Vagina (tissue), 2 donors: Measurements from ENCODE around the gene ASB13. TPM values are rescaled to one million over a fixed set of nuclear protein-coding genes. Genes with fewer than 3 reads are reported as not detected.

Experiments used
- DNase-seq, 2 donors: peaks; one replicate each; pipeline ENCODE4 v3.0.0-alpha.2; 2017; ENCODE audit errors: extremely low spot score in 2 of 2
- H3K27ac ChIP-seq: fragments of 200-600 bp; sonication (generic); one replicate; pipeline ENCODE4 v1.5.1; 2019
- H3K27me3 ChIP-seq: fragments of 200-600 bp; sonication (generic); one replicate; pipeline ENCODE4 v1.5.1; 2019
- H3K36me3 ChIP-seq, 2 donors: fragments of 200-600 bp; sonication (generic); one replicate each; pipeline ENCODE4 v1.5.1; 2017 to 2019
- H3K4me1 ChIP-seq: fragments of 200-600 bp; sonication (generic); one replicate; pipeline ENCODE4 v1.5.1; 2019
- H3K4me3 ChIP-seq, 2 donors: fragments of 200-600 bp; sonication (generic); 1 replicate in 1 of 2; 2 replicates in 1 of 2; pipeline ENCODE4 v1.5.1; 2016 to 2019
- H3K9me3 ChIP-seq: fragments of 200-600 bp; sonication (generic); one replicate; pipeline ENCODE4 v1.5.1; 2019
- POLR2A ChIP-seq, 2 donors: fragments of 450-650 bp; IDR thresholded peaks; one replicate each; pipeline ENCODE4 v1.6.1; 2017; ENCODE audit warnings: antibody characterized with exemption in 2 of 2, mild to moderate bottlenecking in 2 of 2, moderate library complexity in 2 of 2
- POLR2AphosphoS5 ChIP-seq, 2 donors: sonication (generic); formaldehyde crosslinking; IDR thresholded peaks; one replicate each; pipeline ENCODE4 v1.9.0; 2017; ENCODE audit warnings: antibody characterized with exemption in 2 of 2, mild to moderate bottlenecking in 2 of 2, low read depth in 1 of 2; ENCODE audit not compliant: insufficient read depth in 1 of 2
- intact Hi-C: fragments of 100-400 bp; cut with DNase I; formaldehyde crosslinking; loops from one replicate; pipeline ENCODE4 v1.15.1; 2023
- total RNA-seq: library from RNA; depleted of rRNA; stranded (reverse); fragments of >200 nt; gene quantifications from one replicate; pipeline ENCODE4 v1.2.3, GENCODE V29; 2016
- TF ChIP-seq, protein P1 (sequence below), 3 experiments: fragments of 450-650 bp in 2 of 3; fragments of 200-600 bp in 1 of 3; sonication (generic) in 1 of 3; IDR thresholded peaks; one replicate each; pipeline ENCODE4 v1.5.1; 2017 to 2019; ENCODE audit warnings: antibody characterized with exemption in 3 of 3, mild to moderate bottlenecking in 2 of 3, moderate library complexity in 2 of 3

ASB13 gene
- total RNA-seq, 1 donor from 2014 or later, result 17.4 TPM

DNA sequence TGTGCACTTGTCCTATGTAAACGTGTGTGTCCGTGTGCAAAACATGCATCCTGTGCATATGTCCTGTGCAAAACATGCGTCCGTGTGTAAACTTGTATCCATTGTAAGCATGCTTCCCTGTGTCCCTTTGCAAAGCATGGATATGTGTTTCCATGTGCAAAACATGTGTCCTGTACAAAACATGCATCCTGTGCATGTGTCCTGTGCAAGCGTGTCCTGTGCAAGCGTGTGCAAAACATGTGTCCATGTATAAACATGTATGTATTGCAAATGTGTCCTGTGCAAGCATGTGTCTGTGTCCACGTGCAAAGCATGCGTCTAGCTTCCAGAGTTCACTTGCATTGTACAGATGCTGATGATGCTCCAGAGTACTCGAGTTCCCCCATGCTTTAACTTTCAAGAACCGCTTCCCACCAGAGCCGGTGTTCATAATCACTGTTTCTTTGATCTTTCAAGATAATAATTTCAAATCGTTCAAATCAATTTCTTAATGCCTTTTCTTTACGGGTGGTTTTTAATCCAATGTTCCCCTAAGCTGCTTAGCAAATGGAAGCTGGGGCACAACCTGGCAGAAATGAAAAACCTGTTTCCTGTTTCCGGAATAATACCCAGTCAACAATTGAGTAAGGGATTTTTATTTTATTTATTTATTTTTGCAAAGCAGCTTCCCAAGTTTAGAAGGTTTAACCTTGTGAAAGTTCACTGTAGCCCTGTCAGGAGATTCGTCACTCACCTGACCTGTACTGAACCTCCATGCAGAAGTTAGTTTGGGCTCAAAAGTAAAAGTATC, 641 bp upstream of the ASB13 start:
- Histone ChIP-seq H3K4me3 (peak overlapping the region; percentile 95 to 96), H3K27me3 (no peaks in the 10 kb centered on the region), H3K36me3 (no peaks in the 10 kb centered on the region), H3K9me3 (no peaks in the 10 kb centered on the region), H3K27ac (peak overlapping the region; percentile 84), H3K4me1 (peaks cover 35% of the 10 kb centered on the region)
- TF ChIP-seq POLR2A (IDR thresholded peaks at IDR 0.05), result no peak
- TF ChIP-seq, protein P1, sequence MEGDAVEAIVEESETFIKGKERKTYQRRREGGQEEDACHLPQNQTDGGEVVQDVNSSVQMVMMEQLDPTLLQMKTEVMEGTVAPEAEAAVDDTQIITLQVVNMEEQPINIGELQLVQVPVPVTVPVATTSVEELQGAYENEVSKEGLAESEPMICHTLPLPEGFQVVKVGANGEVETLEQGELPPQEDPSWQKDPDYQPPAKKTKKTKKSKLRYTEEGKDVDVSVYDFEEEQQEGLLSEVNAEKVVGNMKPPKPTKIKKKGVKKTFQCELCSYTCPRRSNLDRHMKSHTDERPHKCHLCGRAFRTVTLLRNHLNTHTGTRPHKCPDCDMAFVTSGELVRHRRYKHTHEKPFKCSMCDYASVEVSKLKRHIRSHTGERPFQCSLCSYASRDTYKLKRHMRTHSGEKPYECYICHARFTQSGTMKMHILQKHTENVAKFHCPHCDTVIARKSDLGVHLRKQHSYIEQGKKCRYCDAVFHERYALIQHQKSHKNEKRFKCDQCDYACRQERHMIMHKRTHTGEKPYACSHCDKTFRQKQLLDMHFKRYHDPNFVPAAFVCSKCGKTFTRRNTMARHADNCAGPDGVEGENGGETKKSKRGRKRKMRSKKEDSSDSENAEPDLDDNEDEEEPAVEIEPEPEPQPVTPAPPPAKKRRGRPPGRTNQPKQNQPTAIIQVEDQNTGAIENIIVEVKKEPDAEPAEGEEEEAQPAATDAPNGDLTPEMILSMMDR (IDR thresholded peaks at IDR 0.05), result no peak
- no peak for TF ChIP-seq POLR2AphosphoS5 (IDR thresholded peaks at IDR 0.05; ENCODE audit: insufficient read depth in 1 of 2, low read depth in 1 of 2)
- DNase-seq, result peak in 1 of 2 donors; percentile 81
- intact Hi-C loops, result loop anchor here (10.0 kb wide), 1 partner anchor 218 kb away; the partner anchor contains the start of gene ANKRD16

DNA sequence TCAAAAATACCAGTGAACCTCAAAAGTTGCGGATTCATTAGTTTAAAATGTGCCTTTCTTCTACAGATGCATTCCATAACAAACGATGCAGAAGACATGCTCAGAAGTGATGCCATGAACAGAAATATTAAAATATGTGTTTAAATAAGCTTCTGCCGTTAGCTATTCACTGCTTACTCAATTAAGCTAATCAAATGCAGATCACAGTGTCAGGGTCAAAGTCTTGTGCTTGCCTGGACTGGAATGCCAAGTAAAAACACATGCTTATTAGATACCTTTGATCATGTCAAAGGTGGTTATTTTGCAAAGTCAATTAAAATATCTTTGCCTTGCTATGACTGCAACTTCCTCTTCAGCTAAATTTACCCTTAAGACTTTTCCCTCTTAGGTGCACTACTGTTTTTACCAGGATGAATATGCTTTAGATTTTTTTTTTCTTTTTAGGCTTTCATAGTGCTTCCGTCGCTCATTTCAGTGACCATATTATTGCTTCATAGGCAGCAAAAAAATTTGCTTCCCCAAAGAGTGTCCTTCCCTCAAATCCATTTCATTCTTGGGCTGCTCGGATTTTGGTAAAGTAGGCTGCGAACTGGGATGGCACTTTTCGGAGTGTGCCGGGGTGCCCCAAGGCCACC, 905 bp downstream of the ASB13 start:
- intact Hi-C loops, result loop anchor here (10.0 kb wide), 1 partner anchor 219 kb away; the partner anchor contains the start of gene ANKRD16
- no peak for TF ChIP-seq POLR2A (IDR thresholded peaks at IDR 0.05)
- no peak for TF ChIP-seq POLR2AphosphoS5 (IDR thresholded peaks at IDR 0.05; ENCODE audit: insufficient read depth in 1 of 2, low read depth in 1 of 2)
- TF ChIP-seq, protein P1 (IDR thresholded peaks at IDR 0.05), result no peak

DNA sequence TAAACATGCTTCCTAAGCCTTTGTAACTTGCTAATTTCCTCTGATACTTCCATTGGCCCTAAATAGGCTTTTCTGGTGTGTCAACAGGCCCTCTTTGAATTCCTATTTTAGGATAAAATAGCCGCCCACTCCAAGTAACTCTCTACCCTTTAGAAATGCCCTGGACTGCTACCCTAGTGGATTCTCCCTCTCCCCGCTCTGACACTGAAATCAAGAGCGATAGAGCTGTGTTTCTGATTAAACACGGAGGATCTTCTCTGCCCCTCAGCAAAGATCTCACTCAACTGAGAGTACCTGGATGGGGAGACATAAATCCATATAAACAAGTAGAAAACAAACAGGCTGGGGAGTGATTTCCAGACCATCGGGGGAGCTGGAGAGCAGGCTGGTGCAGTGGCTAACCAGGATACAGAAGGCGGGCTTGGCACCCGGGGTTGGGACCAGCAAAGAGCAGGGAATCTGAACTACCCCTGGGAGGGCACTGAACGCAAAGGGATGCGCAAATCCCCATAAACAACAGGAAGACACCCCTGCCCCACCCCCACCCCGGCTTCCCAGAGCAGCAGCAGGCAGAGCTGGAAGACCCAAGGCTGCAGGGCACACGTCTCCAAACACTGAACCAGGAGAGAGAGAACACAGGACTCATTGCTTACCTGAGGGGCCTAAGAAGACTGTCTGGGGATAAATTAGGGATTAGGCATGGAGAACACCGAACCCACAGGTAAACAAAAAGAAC, 2.5 kb downstream of the ASB13 start:
- H3K36me3 ChIP-seq, result no peaks in the 10 kb centered on the region
- H3K27ac ChIP-seq, result no peak overlapping the region
- H3K27me3 ChIP-seq, result no peaks in the 10 kb centered on the region
- no peaks in the 10 kb centered on the region for H3K9me3 ChIP-seq
- TF ChIP-seq POLR2AphosphoS5 (IDR thresholded peaks at IDR 0.05; ENCODE audit: insufficient read depth in 1 of 2, low read depth in 1 of 2), result no peak
- TF ChIP-seq, protein P1 (IDR thresholded peaks at IDR 0.05), result no peak
- no peak for TF ChIP-seq POLR2A (IDR thresholded peaks at IDR 0.05)
- DNase-seq, result peak in 1 of 2 donors; percentile 90
- intact Hi-C loops, result loop anchor here (10.0 kb wide), 1 partner anchor 221 kb away; the partner anchor contains the start of gene ANKRD16
- H3K4me1 ChIP-seq, result peaks cover 54% of the 10 kb centered on the region
- H3K4me3 ChIP-seq, result no peak overlapping the region

More for the DNA sequence above, 905 bp downstream of the ASB13 start:
- peaks cover 41% of the 10 kb centered on the region for H3K4me1 ChIP-seq
- H3K4me3 ChIP-seq, result peak overlapping the region; percentile 95 to 96
- H3K9me3 ChIP-seq, result no peaks in the 10 kb centered on the region
- no peaks in the 10 kb centered on the region for H3K27me3 ChIP-seq
- DNase-seq, result no peak
- peak overlapping the region; percentile 84 for H3K27ac ChIP-seq
- H3K36me3 ChIP-seq, result no peaks in the 10 kb centered on the region

DNA sequence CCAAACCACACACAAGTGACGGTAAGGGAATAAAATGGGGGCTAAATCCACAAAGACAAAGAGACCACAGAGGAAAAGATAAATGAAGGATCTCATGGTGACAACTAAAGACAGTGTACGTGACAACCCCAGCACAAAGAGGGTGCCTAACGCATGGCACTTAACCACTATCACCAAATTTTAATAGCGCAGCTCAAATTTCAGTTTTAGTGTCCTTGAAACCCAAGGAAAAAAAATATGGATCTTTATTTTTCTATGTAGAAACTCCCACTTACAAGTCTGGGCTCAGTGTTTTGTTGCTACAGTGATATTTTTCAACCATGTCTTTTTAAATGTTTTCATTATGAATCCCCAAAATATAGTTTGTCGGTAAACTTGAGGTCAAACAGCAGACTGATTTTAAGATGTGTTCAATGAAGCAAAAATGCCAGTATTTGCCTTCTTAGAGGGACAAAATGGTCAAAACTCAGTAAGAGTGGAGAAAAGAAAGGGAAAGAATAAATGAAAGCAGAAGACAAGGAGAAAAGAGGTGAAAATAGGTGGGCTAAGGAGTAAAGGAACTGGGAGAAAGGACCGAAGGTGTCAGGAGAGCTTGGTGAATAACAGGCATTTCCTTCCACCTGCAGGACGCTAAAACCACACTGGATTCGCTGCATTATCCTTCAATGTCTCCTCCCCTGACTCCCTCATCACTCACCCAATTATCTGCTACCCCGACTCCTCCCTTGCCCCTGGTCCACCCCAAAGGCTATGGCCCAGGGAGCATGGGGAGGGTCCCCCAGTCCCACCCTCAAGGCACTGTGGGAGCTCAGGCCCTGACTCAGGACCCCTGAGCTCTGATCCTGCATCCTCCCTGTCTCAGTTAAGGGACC, 3.5 kb downstream of the ASB13 start:
- H3K4me1 ChIP-seq, result peaks cover 54% of the 10 kb centered on the region
- H3K27ac ChIP-seq, result no peak overlapping the region
- no peak overlapping the region for H3K4me3 ChIP-seq
- intact Hi-C loops, result loop anchor here (10.0 kb wide), 1 partner anchor 222 kb away; the partner anchor contains the start of gene ANKRD16
- H3K9me3 ChIP-seq, result no peaks in the 10 kb centered on the region
- peak; percentile 34 to 56 for DNase-seq
- H3K27me3 ChIP-seq, result no peaks in the 10 kb centered on the region
- no peaks in the 10 kb centered on the region for H3K36me3 ChIP-seq
- TF ChIP-seq POLR2A (IDR thresholded peaks at IDR 0.05) (no peak), POLR2AphosphoS5 (IDR thresholded peaks at IDR 0.05; ENCODE audit: insufficient read depth in 1 of 2, low read depth in 1 of 2) (no peak)
- TF ChIP-seq, protein P1 (IDR thresholded peaks at IDR 0.05), result no peak
